GM23338 (cell line): ENCODE measurements around the gene TMEM163. TPM values are rescaled to one million over a fixed set of nuclear protein-coding genes. Genes with fewer than 3 reads are reported as not detected.

ENCODE experiments used
- ATAC-seq: fragments of 200-7000 bp; cut with Tn5 transposase; 3 replicates; pipeline ENCODE4 v1.9.1; 2020
- DNase-seq: peaks from one replicate; pipeline ENCODE4 v3.0.0-alpha.2; 2015; ENCODE audit warnings: low spot score
- H2AFZ ChIP-seq: fragments of 200-600 bp; sonication (generic); 2 replicates; pipeline ENCODE4 v1.8.0; 2016; ENCODE audit warnings: antibody characterized with exemption, mild to moderate bottlenecking, moderate library complexity
- H3F3A ChIP-seq: fragments of 200-600 bp; sonication (generic); replicated peaks from 2 replicates; pipeline ENCODE4 v1.8.0; 2017; ENCODE audit warnings: antibody characterized with exemption, mixed run types, low read depth
- H3K27ac ChIP-seq: fragments of 200-600 bp; sonication (generic); 2 replicates; pipeline ENCODE4 v1.6.1; 2016; ENCODE audit warnings: low read depth
- H3K27me3 ChIP-seq: fragments of 200-600 bp; sonication (generic); 2 replicates; pipeline ENCODE4 v1.8.0; 2016; ENCODE audit warnings: mild to moderate bottlenecking, mixed run types, moderate library complexity; ENCODE audit not compliant: insufficient read depth
- H3K36me3 ChIP-seq: fragments of 200-600 bp; sonication (generic); 2 replicates; pipeline ENCODE4 v1.8.0; 2016; ENCODE audit warnings: mild to moderate bottlenecking; ENCODE audit not compliant: insufficient read depth
- H3K4me1 ChIP-seq: fragments of 200-600 bp; sonication (generic); 2 replicates; pipeline ENCODE4 v1.8.0; 2016; ENCODE audit warnings: mild to moderate bottlenecking, moderate library complexity; ENCODE audit not compliant: insufficient read depth
- H3K4me2 ChIP-seq: fragments of 200-600 bp; sonication (generic); 2 replicates; pipeline ENCODE4 v1.7.1; 2017; ENCODE audit warnings: mixed run types
- H3K4me3 ChIP-seq: fragments of 200-600 bp; sonication (generic); 2 replicates; pipeline ENCODE4 v1.6.1; 2016; ENCODE audit warnings: mixed run types
- H3K79me2 ChIP-seq: fragments of 200-600 bp; sonication (generic); replicated peaks from 2 replicates; pipeline ENCODE4 v1.8.0; 2017; ENCODE audit warnings: mild to moderate bottlenecking; ENCODE audit not compliant: insufficient read depth
- H3K9me2 ChIP-seq: fragments of 200-600 bp; sonication (generic); 2 replicates; pipeline ENCODE4 v1.8.0; 2017; ENCODE audit not compliant: insufficient read depth
- H4K20me1 ChIP-seq: fragments of 200-600 bp; sonication (generic); replicated peaks from 2 replicates; pipeline ENCODE4 v1.8.0; 2017; ENCODE audit warnings: mild to moderate bottlenecking; ENCODE audit not compliant: insufficient read depth
- H3K27ac Mint-ChIP-seq: 2 replicates; pipeline ENCODE4 v1.8.0; 2020; ENCODE audit warnings: inconsistent platforms, mild to moderate bottlenecking, moderate library complexity, mixed read lengths
- H3K27me3 Mint-ChIP-seq: 3 replicates; pipeline ENCODE4 v1.8.0; 2022; ENCODE audit warnings: low read depth, mild to moderate bottlenecking, moderate library complexity, mixed read lengths, inconsistent platforms; ENCODE audit not compliant: insufficient read depth, poor library complexity
- H3K36me3 Mint-ChIP-seq: 3 replicates; pipeline ENCODE4 v1.8.0; 2021; ENCODE audit warnings: low read depth, mild to moderate bottlenecking, inconsistent platforms, moderate library complexity, mixed read lengths
- H3K4me1 Mint-ChIP-seq: 3 replicates; pipeline ENCODE4 v1.8.0; 2020; ENCODE audit warnings: mild to moderate bottlenecking, inconsistent platforms, mixed read lengths
- H3K4me3 Mint-ChIP-seq: 3 replicates; pipeline ENCODE4 v1.8.0; 2021; ENCODE audit warnings: moderate library complexity, mild to moderate bottlenecking, inconsistent platforms, mixed read lengths
- H3K9me3 Mint-ChIP-seq: 3 replicates; pipeline ENCODE4 v1.8.0; 2020; ENCODE audit warnings: moderate library complexity, mild to moderate bottlenecking, inconsistent platforms, mixed read lengths
- EZH2 ChIP-seq: fragments of 200-600 bp; sonication (generic); IDR thresholded peaks from one replicate; pipeline ENCODE4 v1.8.0; 2017; ENCODE audit warnings: antibody characterized with exemption, mild to moderate bottlenecking, low read depth; ENCODE audit not compliant: unreplicated experiment
- EZH2phosphoT487 ChIP-seq: fragments of 200-600 bp; sonication (generic); IDR thresholded peaks from one replicate; pipeline ENCODE4 v1.8.1; 2018; ENCODE audit warnings: antibody characterized with exemption; ENCODE audit not compliant: unreplicated experiment
- NANOG ChIP-seq: IDR thresholded peaks from 2 replicates; pipeline ENCODE4 v1.6.1; 2016; ENCODE audit warnings: antibody characterized with exemption, borderline replicate concordance
- POLR2AphosphoS5 ChIP-seq: IDR thresholded peaks from 2 replicates; pipeline ENCODE4 v1.6.1; 2016; ENCODE audit warnings: antibody characterized with exemption, low read depth
- STAT1 ChIP-seq: IDR thresholded peaks from one replicate; pipeline ENCODE4 v1.6.1; 2016; ENCODE audit warnings: antibody characterized with exemption; ENCODE audit not compliant: unreplicated experiment
- polyA plus RNA-seq: library from polyadenylated mRNA; unstranded; fragments of >200 nt; fragmentation: Nextera tagmentation; extraction: Ambion mirVana; gene quantifications from 2 replicates; pipeline ENCODE4 v1.2.1, GENCODE V29; 2016
- total RNA-seq: library from RNA; depleted of rRNA; stranded (reverse); fragments of >200 nt; shearing (Covaris generic); gene quantifications from 2 replicates; pipeline ENCODE4 v1.2.3, GENCODE V29; 2014
- TF ChIP-seq, protein P1 (sequence below): fragments of 250-450 bp; sonication (Bioruptor Pico); IDR thresholded peaks from 2 replicates; pipeline ENCODE4 v1.5.0; 2020; ENCODE audit warnings: mild to moderate bottlenecking, moderate library complexity
- TF ChIP-seq, protein P2 (sequence below), 2 experiments: fragments of 200-600 bp in 1 of 2; sonication (generic) in 1 of 2; conservative IDR thresholded peaks; 2 replicates each; pipeline versions ENCODE4 v1.5.1 to v1.6.1; 2016 to 2017; ENCODE audit warnings: antibody characterized with exemption in 2 of 2, low read depth in 2 of 2, mild to moderate bottlenecking in 2 of 2, moderate library complexity in 1 of 2
- TF ChIP-seq, protein P3 (sequence below): IDR thresholded peaks from 2 replicates; pipeline ENCODE4 v1.6.1; 2016; ENCODE audit warnings: antibody characterized with exemption

TMEM163 gene
- total and polyA plus RNA-seq, 2 experiments from 2014 or later, result 1.1 to 1.8 TPM

DNA sequence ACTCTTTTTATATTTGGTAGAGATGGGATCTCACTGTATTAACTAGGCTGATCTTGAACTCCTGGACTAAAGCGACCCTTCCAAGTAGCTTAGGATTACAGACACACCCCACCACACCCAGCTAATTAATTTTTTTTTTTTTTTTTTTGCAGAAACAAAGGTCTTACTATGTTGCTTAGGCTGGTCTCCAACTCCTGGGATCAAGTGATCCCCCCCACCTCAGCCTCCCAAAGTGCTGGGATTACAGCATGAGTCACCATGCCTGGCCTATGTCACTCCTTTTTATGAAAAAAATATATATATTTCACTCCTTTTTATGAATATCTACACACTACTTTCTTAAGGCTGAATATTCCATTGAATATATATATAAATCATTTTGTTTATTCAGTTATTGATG lies 302.2 kb downstream of the TMEM163 start:
- H4K20me1 ChIP-seq, result no peaks in the 10 kb centered on the region
- H3K4me2 ChIP-seq, result no peak overlapping the region
- H3K27ac ChIP-seq, result no peak overlapping the region
- no peak for TF ChIP-seq POLR2AphosphoS5
- no peak for TF ChIP-seq STAT1
- TF ChIP-seq, protein P1, sequence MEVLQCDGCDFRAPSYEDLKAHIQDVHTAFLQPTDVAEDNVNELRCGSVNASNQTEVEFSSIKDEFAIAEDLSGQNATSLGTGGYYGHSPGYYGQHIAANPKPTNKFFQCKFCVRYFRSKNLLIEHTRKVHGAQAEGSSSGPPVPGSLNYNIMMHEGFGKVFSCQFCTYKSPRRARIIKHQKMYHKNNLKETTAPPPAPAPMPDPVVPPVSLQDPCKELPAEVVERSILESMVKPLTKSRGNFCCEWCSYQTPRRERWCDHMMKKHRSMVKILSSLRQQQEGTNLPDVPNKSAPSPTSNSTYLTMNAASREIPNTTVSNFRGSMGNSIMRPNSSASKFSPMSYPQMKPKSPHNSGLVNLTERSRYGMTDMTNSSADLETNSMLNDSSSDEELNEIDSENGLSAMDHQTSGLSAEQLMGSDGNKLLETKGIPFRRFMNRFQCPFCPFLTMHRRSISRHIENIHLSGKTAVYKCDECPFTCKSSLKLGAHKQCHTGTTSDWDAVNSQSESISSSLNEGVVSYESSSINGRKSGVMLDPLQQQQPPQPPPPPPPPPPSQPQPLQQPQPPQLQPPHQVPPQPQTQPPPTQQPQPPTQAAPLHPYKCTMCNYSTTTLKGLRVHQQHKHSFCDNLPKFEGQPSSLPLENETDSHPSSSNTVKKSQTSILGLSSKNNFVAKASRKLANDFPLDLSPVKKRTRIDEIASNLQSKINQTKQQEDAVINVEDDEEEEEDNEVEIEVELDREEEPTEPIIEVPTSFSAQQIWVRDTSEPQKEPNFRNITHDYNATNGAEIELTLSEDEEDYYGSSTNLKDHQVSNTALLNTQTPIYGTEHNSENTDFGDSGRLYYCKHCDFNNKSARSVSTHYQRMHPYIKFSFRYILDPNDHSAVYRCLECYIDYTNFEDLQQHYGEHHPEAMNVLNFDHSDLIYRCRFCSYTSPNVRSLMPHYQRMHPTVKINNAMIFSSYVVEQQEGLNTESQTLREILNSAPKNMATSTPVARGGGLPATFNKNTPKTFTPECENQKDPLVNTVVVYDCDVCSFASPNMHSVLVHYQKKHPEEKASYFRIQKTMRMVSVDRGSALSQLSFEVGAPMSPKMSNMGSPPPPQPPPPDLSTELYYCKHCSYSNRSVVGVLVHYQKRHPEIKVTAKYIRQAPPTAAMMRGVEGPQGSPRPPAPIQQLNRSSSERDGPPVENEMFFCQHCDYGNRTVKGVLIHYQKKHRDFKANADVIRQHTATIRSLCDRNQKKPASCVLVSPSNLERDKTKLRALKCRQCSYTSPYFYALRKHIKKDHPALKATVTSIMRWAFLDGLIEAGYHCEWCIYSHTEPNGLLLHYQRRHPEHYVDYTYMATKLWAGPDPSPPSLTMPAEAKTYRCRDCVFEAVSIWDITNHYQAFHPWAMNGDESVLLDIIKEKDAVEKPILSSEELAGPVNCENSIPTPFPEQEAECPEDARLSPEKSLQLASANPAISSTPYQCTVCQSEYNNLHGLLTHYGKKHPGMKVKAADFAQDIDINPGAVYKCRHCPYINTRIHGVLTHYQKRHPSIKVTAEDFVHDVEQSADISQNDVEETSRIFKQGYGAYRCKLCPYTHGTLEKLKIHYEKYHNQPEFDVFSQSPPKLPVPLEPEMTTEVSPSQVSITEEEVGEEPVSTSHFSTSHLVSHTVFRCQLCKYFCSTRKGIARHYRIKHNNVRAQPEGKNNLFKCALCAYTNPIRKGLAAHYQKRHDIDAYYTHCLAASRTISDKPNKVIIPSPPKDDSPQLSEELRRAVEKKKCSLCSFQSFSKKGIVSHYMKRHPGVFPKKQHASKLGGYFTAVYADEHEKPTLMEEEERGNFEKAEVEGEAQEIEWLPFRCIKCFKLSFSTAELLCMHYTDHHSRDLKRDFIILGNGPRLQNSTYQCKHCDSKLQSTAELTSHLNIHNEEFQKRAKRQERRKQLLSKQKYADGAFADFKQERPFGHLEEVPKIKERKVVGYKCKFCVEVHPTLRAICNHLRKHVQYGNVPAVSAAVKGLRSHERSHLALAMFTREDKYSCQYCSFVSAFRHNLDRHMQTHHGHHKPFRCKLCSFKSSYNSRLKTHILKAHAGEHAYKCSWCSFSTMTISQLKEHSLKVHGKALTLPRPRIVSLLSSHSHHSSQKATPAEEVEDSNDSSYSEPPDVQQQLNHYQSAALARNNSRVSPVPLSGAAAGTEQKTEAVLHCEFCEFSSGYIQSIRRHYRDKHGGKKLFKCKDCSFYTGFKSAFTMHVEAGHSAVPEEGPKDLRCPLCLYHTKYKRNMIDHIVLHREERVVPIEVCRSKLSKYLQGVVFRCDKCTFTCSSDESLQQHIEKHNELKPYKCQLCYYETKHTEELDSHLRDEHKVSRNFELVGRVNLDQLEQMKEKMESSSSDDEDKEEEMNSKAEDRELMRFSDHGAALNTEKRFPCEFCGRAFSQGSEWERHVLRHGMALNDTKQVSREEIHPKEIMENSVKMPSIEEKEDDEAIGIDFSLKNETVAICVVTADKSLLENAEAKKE (CRISPR knock-in tag), result no peak
- TF ChIP-seq EZH2phosphoT487, result no peak
- no peak for TF ChIP-seq EZH2
- TF ChIP-seq, protein P2, sequence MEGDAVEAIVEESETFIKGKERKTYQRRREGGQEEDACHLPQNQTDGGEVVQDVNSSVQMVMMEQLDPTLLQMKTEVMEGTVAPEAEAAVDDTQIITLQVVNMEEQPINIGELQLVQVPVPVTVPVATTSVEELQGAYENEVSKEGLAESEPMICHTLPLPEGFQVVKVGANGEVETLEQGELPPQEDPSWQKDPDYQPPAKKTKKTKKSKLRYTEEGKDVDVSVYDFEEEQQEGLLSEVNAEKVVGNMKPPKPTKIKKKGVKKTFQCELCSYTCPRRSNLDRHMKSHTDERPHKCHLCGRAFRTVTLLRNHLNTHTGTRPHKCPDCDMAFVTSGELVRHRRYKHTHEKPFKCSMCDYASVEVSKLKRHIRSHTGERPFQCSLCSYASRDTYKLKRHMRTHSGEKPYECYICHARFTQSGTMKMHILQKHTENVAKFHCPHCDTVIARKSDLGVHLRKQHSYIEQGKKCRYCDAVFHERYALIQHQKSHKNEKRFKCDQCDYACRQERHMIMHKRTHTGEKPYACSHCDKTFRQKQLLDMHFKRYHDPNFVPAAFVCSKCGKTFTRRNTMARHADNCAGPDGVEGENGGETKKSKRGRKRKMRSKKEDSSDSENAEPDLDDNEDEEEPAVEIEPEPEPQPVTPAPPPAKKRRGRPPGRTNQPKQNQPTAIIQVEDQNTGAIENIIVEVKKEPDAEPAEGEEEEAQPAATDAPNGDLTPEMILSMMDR (conservative IDR thresholded peaks at IDR 0.05; ENCODE audit: low read depth in 2 of 2), result no peak
- TF ChIP-seq, protein P3, sequence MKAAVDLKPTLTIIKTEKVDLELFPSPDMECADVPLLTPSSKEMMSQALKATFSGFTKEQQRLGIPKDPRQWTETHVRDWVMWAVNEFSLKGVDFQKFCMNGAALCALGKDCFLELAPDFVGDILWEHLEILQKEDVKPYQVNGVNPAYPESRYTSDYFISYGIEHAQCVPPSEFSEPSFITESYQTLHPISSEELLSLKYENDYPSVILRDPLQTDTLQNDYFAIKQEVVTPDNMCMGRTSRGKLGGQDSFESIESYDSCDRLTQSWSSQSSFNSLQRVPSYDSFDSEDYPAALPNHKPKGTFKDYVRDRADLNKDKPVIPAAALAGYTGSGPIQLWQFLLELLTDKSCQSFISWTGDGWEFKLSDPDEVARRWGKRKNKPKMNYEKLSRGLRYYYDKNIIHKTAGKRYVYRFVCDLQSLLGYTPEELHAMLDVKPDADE, result no peak
- TF ChIP-seq NANOG, result no peak
- no peak for DNase-seq
- H3K27me3 ChIP-seq, result no peaks in the 10 kb centered on the region
- Mint-ChIP-seq H3K27me3 (peaks cover 2% of the 10 kb centered on the region), H3K9me3 (no peaks in the 10 kb centered on the region), H3K36me3 (no peaks in the 10 kb centered on the region), H3K27ac (no peak overlapping the region), H3K4me1 (peaks cover 16% of the 10 kb centered on the region), H3K4me3 (no peak overlapping the region)
- peaks cover under 1% of the 10 kb centered on the region; the same call in 1 of the 2 replicates for H3K4me1 ChIP-seq
- no peaks in the 10 kb centered on the region for H3K79me2 ChIP-seq
- H3K4me3 ChIP-seq, result no peak overlapping the region
- no peaks in the 10 kb centered on the region for H3K9me2 ChIP-seq
- H3K36me3 ChIP-seq, result no peaks in the 10 kb centered on the region
- H3F3A ChIP-seq, result no peaks in the 10 kb centered on the region
- no peak overlapping the region for H2AFZ ChIP-seq
- ATAC-seq, result no peak
